HepG2 (cell line): ENCODE data around the gene GRM6. TPM values are rescaled to one million over a fixed set of nuclear protein-coding genes. Genes with fewer than 3 reads are reported as not detected.
A peak's percentile ranks its signal among the peaks of the same experiment; 100 is the strongest.

Experiments used
- BRD4 ChIP-seq: sonication (generic); formaldehyde crosslinking; IDR thresholded peaks from 2 replicates; pipeline ENCODE4 v1.4.0; 2020; ENCODE audit warnings: missing genetic modification reagents
- CHD4 ChIP-seq: fragments of 200-600 bp; sonication (generic); IDR thresholded peaks from 2 replicates; pipeline ENCODE4 v1.7.0; 2017; ENCODE audit warnings: mild to moderate bottlenecking, low read length, borderline replicate concordance
- KLF11 ChIP-seq: IDR thresholded peaks from 2 replicates; pipeline ENCODE4 v1.6.1; 2016; ENCODE audit warnings: missing compliant biosample characterization
- KMT2A ChIP-seq: sonication (generic); formaldehyde crosslinking; IDR thresholded peaks from 2 replicates; pipeline ENCODE4 v1.4.0; 2020; ENCODE audit warnings: missing genetic modification reagents
- NCOA2 ChIP-seq: sonication (generic); formaldehyde crosslinking; IDR thresholded peaks from 2 replicates; pipeline ENCODE4 v1.8.0; 2022; ENCODE audit warnings: inconsistent platforms
- NFAT5 ChIP-seq: sonication (generic); formaldehyde crosslinking; IDR thresholded peaks from 2 replicates; pipeline ENCODE4 v1.4.0; 2020; ENCODE audit warnings: missing genetic modification reagents
- POLR2AphosphoS5 ChIP-seq: IDR thresholded peaks from 2 replicates; pipeline ENCODE4 v1.6.1; 2012; ENCODE audit warnings: low read depth, low read length
- RCOR2 ChIP-seq: IDR thresholded peaks from 2 replicates; pipeline ENCODE4 v1.6.1; 2016; ENCODE audit warnings: missing biosample characterization, missing genetic modification reagents
- SRF ChIP-seq: IDR thresholded peaks from 2 replicates; pipeline ENCODE4 v1.6.1; 2011; ENCODE audit warnings: mild to moderate bottlenecking, low read depth, low read length, moderate library complexity
- TFE3 ChIP-seq: IDR thresholded peaks from 2 replicates; pipeline ENCODE4 v1.6.1; 2016
- ZFP36 ChIP-seq: fragments of 150-350 bp; IDR thresholded peaks from 2 replicates; pipeline ENCODE4 v1.6.1; 2018; ENCODE audit warnings: borderline replicate concordance, low read length, low read depth; ENCODE audit not compliant: partially characterized antibody
- ZHX2 ChIP-seq, 2 experiments: sonication (generic) in 1 of 2; formaldehyde crosslinking in 1 of 2; IDR thresholded peaks; 2 replicates each; pipeline versions ENCODE4 v1.6.1 to v1.9.0; 2014 to 2022; ENCODE audit warnings: antibody characterized with exemption in 1 of 2, borderline replicate concordance in 1 of 2, inconsistent platforms in 1 of 2, low read depth in 1 of 2, missing genetic modification reagents in 1 of 2
- ZNF124 ChIP-seq: sonication (generic); formaldehyde crosslinking; IDR thresholded peaks from 2 replicates; pipeline ENCODE4 v1.4.0; 2020; ENCODE audit warnings: missing genetic modification reagents
- ZNF282 ChIP-seq: fragments of 450-650 bp; IDR thresholded peaks from 2 replicates; pipeline ENCODE4 v1.6.1; 2018; ENCODE audit not compliant: partially characterized antibody
- ZNF570 ChIP-seq: sonication (generic); formaldehyde crosslinking; IDR thresholded peaks from 2 replicates; pipeline ENCODE4 v1.4.0; 2020; ENCODE audit warnings: mild to moderate bottlenecking, missing genetic modification reagents, borderline replicate concordance
- ZNF788 ChIP-seq: sonication (generic); formaldehyde crosslinking; IDR thresholded peaks from 2 replicates; pipeline ENCODE4 v1.5.0; 2020; ENCODE audit warnings: mild to moderate bottlenecking, missing genetic modification reagents, borderline replicate concordance
- polyA plus RNA-seq, 8 experiments: library from polyadenylated mRNA; depleted of rRNA in 3 of 8; stranded (reverse) in 7 of 8; unstranded in 1 of 8; fragments of >200 nt; fragmentation: Illumina TruSeq in 4 of 8; extraction: Trizol in 4 of 8; gene quantifications; 2 replicates each; pipeline versions ENCODE4 v1.2.1 to v1.2.3, GENCODE V29; 2011 to 2016; ENCODE audit warnings: low read depth in 4 of 8, missing spikeins in 1 of 8, mixed read lengths in 1 of 8; ENCODE audit not compliant: insufficient read depth in 1 of 8
- total RNA-seq, 5 experiments: library from RNA; depleted of rRNA; stranded (reverse); fragments of >200 nt; fragmentation: Illumina TruSeq; extraction: Trizol; gene quantifications; 2 replicates each; pipeline ENCODE4 v1.2.3, GENCODE V29; 2016; ENCODE audit warnings: low read depth in 1 of 5

GRM6 gene
- total and polyA plus RNA-seq, 2 of the 13 experiments (the other 11 are each of a cell fraction or from before 2014, with no cell fraction given) = not detected

- TF ChIP-seq TFE3 (CRISPR knock-in tag) = no peak
- TF ChIP-seq POLR2AphosphoS5 = no peak
- 0 out of 2 replicates have a peak, but pooled peaks have one; percentile 18 for TF ChIP-seq ZNF124 (CRISPR knock-in tag)
- 0 out of 2 replicates have a peak, but pooled peaks have one; percentile 22 for TF ChIP-seq BRD4 (CRISPR knock-in tag)
- TF ChIP-seq ZFP36 = no peak
- TF ChIP-seq SRF = no peak
- TF ChIP-seq KLF11 = no peak
- peak; percentile 40; the same call in 1 of the 2 replicates for TF ChIP-seq KMT2A (CRISPR knock-in tag)
- no peak for TF ChIP-seq CHD4
- 0 out of 2 replicates have a peak, but pooled peaks have one; percentile 33 for TF ChIP-seq NFAT5 (CRISPR knock-in tag)
- no peak for TF ChIP-seq ZHX2 (IDR thresholded peaks at IDR 0.05; ENCODE audit: low read depth)
- TF ChIP-seq ZHX2 (CRISPR knock-in tag; IDR thresholded peaks at IDR 0.05; ENCODE audit: borderline replicate concordance) = peak; percentile 29; the same call in 1 of the 2 replicates
- TF ChIP-seq NCOA2 (CRISPR knock-in tag) = no peak
- no peak for TF ChIP-seq ZNF282
- TF ChIP-seq ZNF570 (CRISPR knock-in tag) = no peak
- no peak for TF ChIP-seq RCOR2 (CRISPR knock-in tag)
- peak; percentile 44; the same call in 1 of the 2 replicates for TF ChIP-seq ZNF788 (CRISPR knock-in tag)
Measured at GRCh38 chr5:179023528-179024189, 28.5 kb upstream of the GRM6 start, which contains the start of gene ZNF879 (continued).
